ENCODE results near the gene CENPVL1. TPM values are rescaled to one million over a fixed set of nuclear protein-coding genes. Genes with fewer than 3 reads are reported as not detected.

CENPVL1 gene
- total and polyA plus RNA-seq, 2 of the 4 experiments (the other 2 are of a cell fraction): not detected

DNA sequence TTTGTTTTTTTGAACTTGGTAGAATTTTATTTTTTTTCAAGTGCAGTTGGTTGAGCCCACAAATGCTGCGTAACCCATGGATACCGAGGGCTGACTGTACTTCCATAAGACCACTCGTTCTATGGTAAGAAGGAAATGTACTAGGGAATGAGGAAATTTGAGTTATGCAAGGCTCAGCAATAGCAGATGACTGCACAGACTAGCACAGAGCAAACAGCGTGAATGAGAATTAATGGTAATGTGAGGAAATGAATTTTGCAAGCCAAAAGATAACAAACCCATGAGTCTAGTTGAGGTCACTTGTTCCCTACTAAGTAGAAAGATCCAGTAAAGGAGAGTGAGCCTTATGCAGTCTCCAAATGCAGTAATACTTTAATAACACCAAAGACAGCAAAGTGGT is 50.3 kb downstream of the CENPVL1 start:
- no peaks in the 10 kb centered on the region for H4K20me1 ChIP-seq (ENCODE audit: insufficient read depth, low read length)
- intact Hi-C loops (cut with micrococcal nuclease): no loop called here
- no peak overlapping the region for H3K14ac ChIP-seq (replicated peaks; ENCODE audit: low read depth, low read length)
- no CpG with 5 or more reads among the region's 4 CpGs for WGBS, 2 experiments (ENCODE audit: extremely low coverage in 2 of 2, insufficient read length in 1 of 2)
- H3K4me3 ChIP-seq (ENCODE audit: insufficient read depth, low read depth, low read length): no peak overlapping the region
- no peaks in the 10 kb centered on the region for H3K4me1 ChIP-seq (ENCODE audit: control insufficient read depth, insufficient read depth, low read length)
- H3K9me3 ChIP-seq (ENCODE audit: control insufficient read depth, insufficient read depth, low read length): no peaks in the 10 kb centered on the region; the same call in 1 of the 2 replicates
- dilution Hi-C loops (cut with HindIII; ENCODE audit: low sequenced_read_pairs, unreplicated experiment): no loop called here
- BruUV-seq (replicated peaks): no TSS peak
- no peak overlapping the region for H2AK9ac ChIP-seq (replicated peaks; ENCODE audit: low read depth, low read length, poor library complexity)
- H3K4me2 ChIP-seq (ENCODE audit: low read depth, low read length): no peak overlapping the region
- H3K9ac ChIP-seq (ENCODE audit: low read depth, low read length): no peak overlapping the region
- ATAC-seq (ENCODE audit: low read depth): no peak
- no peak for TF ChIP-seq BHLHE40 (IDR thresholded peaks at IDR 0.05; ENCODE audit: low read depth, low read length)
- TF ChIP-seq, protein P1, sequence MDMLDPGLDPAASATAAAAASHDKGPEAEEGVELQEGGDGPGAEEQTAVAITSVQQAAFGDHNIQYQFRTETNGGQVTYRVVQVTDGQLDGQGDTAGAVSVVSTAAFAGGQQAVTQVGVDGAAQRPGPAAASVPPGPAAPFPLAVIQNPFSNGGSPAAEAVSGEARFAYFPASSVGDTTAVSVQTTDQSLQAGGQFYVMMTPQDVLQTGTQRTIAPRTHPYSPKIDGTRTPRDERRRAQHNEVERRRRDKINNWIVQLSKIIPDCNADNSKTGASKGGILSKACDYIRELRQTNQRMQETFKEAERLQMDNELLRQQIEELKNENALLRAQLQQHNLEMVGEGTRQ (IDR thresholded peaks at IDR 0.05; ENCODE audit: low read depth, low read length): no peak
- no peak for TF ChIP-seq RCOR1 (IDR thresholded peaks at IDR 0.05; ENCODE audit: insufficient replicate concordance, low read length)
- no peak for TF ChIP-seq MAFK (IDR thresholded peaks at IDR 0.05; ENCODE audit: low read depth, low read length)
- no peak for TF ChIP-seq CHD1 (IDR thresholded peaks at IDR 0.05; ENCODE audit: low read depth, low read length)
- H2BK15ac ChIP-seq (ENCODE audit: low read depth, low read length): no peak overlapping the region
- H4K5ac ChIP-seq (ENCODE audit: low read depth, low read length): no peak overlapping the region
- ChIA-PET POLR2A (ENCODE audit: unreplicated experiment) (no interaction called here), CTCF (no interaction called here)
- H2AK5ac ChIP-seq (ENCODE audit: low read depth, low read length): no peak overlapping the region
- no peak overlapping the region for H4K91ac ChIP-seq (ENCODE audit: insufficient read depth, low read depth, low read length)
- no peak overlapping the region for H4K8ac ChIP-seq (ENCODE audit: low read depth in 2 of 2, low read length in 2 of 2)
- peaks cover 4% of the 10 kb centered on the region for H3K27me3 ChIP-seq (ENCODE audit: control insufficient read depth, insufficient read depth, low read length)
- H3K18ac ChIP-seq (ENCODE audit: low read depth, low read length): no peak overlapping the region
- no peak overlapping the region for H2BK20ac ChIP-seq (ENCODE audit: low read depth, low read length)
- H3K4ac ChIP-seq (ENCODE audit: low read depth, low read length): no peak overlapping the region
- in situ Hi-C loops (cut with MboI; ENCODE audit: low sequenced_read_pairs): no loop called here
- H3K9me1 ChIP-seq (ENCODE audit: insufficient read depth, low read length): no peaks in the 10 kb centered on the region
- no peak overlapping the region for H3K23ac ChIP-seq (ENCODE audit: low read depth, low read length)
- H2BK5ac ChIP-seq (ENCODE audit: low read depth, low read length, poor library complexity, severe bottlenecking): no peak overlapping the region
- H2BK120ac ChIP-seq (ENCODE audit: low read depth, low read length): no peak overlapping the region
- H3K79me1 ChIP-seq (ENCODE audit: low read depth in 1 of 2, low read length in 2 of 2): no peaks in the 10 kb centered on the region
- DNase-seq: no peak
- no peak overlapping the region for H3K27ac ChIP-seq (ENCODE audit: insufficient read depth, low read length)
- no peak overlapping the region for H3K56ac ChIP-seq (ENCODE audit: extremely low read depth, insufficient read depth, low read length)
- H2AFZ ChIP-seq (replicated peaks; ENCODE audit: low read length, poor library complexity): no peak overlapping the region
- H3K36me3 ChIP-seq (ENCODE audit: control insufficient read depth, insufficient read depth, low read length): no peaks in the 10 kb centered on the region

Other genes with a start within 250 kb of the CENPVL1 start
- gene NUDT11, start 213.9 kb upstream of the CENPVL1 start, total RNA-seq (2012; rRNA removed): 13.8 and 19.2 TPM in 2 replicates
- 10.6 and 12.6 TPM in 2 replicates for gene NUDT11, start 213.9 kb upstream of the CENPVL1 start, polyA plus RNA-seq (2012; rRNA removed)
- gene CENPVL3, start 91.6 kb upstream of the CENPVL1 start, total RNA-seq (2012; rRNA removed): not detected in 2 replicates
- gene CENPVL3, start 91.6 kb upstream of the CENPVL1 start, polyA plus RNA-seq (2012; rRNA removed): not detected in 2 replicates
- gene CENPVL2, start 27.7 kb upstream of the CENPVL1 start, total RNA-seq (2012; rRNA removed): not detected in 2 replicates
- gene CENPVL2, start 27.7 kb upstream of the CENPVL1 start, polyA plus RNA-seq (2012; rRNA removed): not detected in 2 replicates
- gene GSPT2, start 32.9 kb downstream of the CENPVL1 start, total RNA-seq (2012; rRNA removed): 5.9 and 8.3 TPM in 2 replicates
- 4.4 and 5.4 TPM in 2 replicates for gene GSPT2, start 32.9 kb downstream of the CENPVL1 start, polyA plus RNA-seq (2012; rRNA removed)
- 415 and 484 TPM in 2 replicates for gene MAGED1, start 183.1 kb downstream of the CENPVL1 start, total RNA-seq (2012; rRNA removed)
- 502 and 552 TPM in 2 replicates for gene MAGED1, start 183.1 kb downstream of the CENPVL1 start, polyA plus RNA-seq (2012; rRNA removed)